ENCODE results near the gene SSX4. TPM values are rescaled to one million over a fixed set of nuclear protein-coding genes. Genes with fewer than 3 reads are reported as not detected.

SSX4 gene, protein sequence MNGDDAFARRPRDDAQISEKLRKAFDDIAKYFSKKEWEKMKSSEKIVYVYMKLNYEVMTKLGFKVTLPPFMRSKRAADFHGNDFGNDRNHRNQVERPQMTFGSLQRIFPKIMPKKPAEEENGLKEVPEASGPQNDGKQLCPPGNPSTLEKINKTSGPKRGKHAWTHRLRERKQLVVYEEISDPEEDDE
- not detected in 2 replicates for total RNA-seq

DNA sequence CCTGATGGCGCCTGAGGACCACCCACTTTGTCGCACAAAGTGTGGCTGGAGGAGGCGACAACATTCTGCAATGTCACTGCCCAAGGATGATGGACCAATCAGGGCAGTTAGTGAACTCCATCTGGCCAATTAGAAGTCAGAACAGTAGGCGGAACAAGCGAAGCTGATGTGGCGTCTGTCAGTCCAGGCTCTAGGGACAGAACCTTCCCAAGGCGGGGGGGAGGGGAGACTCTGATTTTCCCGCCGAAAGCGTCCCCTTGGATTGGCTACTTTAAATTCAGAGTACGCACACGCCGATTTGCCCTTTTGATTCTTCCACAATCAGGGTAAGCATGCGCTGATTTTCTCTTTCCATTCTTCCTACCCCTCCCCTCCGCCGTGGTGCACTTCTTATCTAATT lies at the start of gene SSX4:
Gene SSX4 (plus strand): TSS at position 301 of the 400 bp plus-strand sequence. CDS start 515 bp downstream, outside the sequence.

DNA sequence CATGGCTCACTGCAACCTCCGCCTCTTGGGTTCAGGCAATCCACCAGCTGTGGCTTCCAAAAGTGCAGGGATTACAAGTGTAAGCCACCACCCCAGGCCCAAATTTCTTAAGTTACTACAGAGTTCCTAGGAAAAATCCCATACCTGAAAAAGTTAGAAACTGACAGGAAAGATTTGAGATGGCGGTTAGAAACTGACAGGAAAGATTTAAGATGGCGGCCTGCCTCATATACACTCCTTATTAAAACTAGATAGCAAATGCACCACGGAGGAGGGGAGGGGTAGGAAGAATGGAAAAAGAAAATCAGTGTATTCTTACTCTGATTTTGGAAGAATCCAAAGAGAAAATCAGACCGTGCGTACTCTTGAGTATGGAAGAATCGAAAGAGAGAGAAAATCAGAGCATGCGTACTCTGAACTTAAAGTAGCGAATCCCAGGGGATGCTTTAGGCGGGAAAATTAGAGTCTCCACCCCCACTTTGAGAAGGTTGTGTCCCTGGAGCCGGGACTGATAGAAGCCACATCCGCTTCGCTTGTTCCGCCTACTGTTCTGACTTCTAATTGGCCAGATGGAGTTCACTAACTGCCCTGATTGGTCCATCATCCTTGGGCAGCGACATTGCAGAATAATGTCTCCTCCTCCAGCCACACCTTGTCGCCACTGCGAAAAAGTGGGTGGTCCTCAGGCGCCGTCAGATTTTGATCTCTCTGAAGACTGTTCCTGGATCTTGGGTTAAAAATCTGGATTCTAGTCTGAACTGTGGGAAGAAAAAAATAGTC lies 26.8 kb upstream of the SSX4 start, which contains the start of gene SSX3:
Gene SSX3 (minus strand): TSS at position 389 of the 780 bp plus-strand sequence. CDS start 1,454 bp downstream, outside the sequence.

DNA sequence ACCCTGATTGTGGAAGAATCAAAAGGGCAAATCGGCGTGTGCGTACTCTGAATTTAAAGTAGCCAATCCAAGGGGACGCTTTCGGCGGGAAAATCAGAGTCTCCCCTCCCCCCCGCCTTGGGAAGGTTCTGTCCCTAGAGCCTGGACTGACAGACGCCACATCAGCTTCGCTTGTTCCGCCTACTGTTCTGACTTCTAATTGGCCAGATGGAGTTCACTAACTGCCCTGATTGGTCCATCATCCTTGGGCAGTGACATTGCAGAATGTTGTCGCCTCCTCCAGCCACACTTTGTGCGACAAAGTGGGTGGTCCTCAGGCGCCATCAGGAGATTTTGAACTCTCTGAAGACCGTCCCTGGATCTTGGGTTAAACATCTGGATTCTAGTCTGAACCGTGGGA lies 28.5 kb downstream of the SSX4 start, which contains the start of gene SSX4B:
Gene SSX4B (minus strand): TSS at position 101 of the 400 bp plus-strand sequence. CDS start 588 bp downstream, outside the sequence.

Other genes with a start within 250 kb of the SSX4 start
- not detected in 2 replicates for gene SSX5, start 186.7 kb upstream of the SSX4 start, total RNA-seq
- gene SSX1, start 128.1 kb upstream of the SSX4 start, total RNA-seq = not detected in 2 replicates
- gene SSX3, start 26.8 kb upstream of the SSX4 start, total RNA-seq = not detected in 2 replicates
- not detected in 2 replicates for gene SSX4B, start 28.4 kb downstream of the SSX4 start, total RNA-seq
- 40.0 and 44.6 TPM in 2 replicates for gene SLC38A5, start 86.7 kb downstream of the SSX4 start, total RNA-seq
- 24.0 and 27.0 TPM in 2 replicates for gene FTSJ1, start 92.7 kb downstream of the SSX4 start, total RNA-seq
- gene PORCN, start 125.5 kb downstream of the SSX4 start, total RNA-seq = 7.3 and 10.1 TPM in 2 replicates
- gene EBP, start 138.3 kb downstream of the SSX4 start, total RNA-seq = 26.8 and 52.2 TPM in 2 replicates
- gene TBC1D25, start 156.2 kb downstream of the SSX4 start, total RNA-seq = 4.4 and 5.7 TPM in 2 replicates
- 63.7 and 238 TPM in 2 replicates for gene RBM3, start 190.9 kb downstream of the SSX4 start, total RNA-seq
- gene WDR13, start 214.0 kb downstream of the SSX4 start, total RNA-seq = 139 and 289 TPM in 2 replicates